Esophagus muscularis mucosa (tissue), 4 donors: Measurements from ENCODE around the gene CCDC92B. TPM values are rescaled to one million over a fixed set of nuclear protein-coding genes. Genes with fewer than 3 reads are reported as not detected.
"Not testable (repeated sequence)": the region's sequence is repeated elsewhere in the genome, so short reads cannot be mapped to it uniquely, and the experiment has no call there.

Experiments used
- DNase-seq: peaks from one replicate; pipeline ENCODE4 v3.0.0-alpha.2; 2017; ENCODE audit errors: extremely low spot score
- H3K27ac ChIP-seq, 4 donors: fragments of 200-600 bp; sonication (generic); replicated peaks in 1 of 4; 1 replicate in 3 of 4; 2 replicates in 1 of 4; pipeline ENCODE4 v1.5.1; 2016 to 2019; ENCODE audit warnings: mild to moderate bottlenecking in 1 of 4
- H3K27me3 ChIP-seq, 4 donors: fragments of 200-600 bp; sonication (generic); one replicate each; pipeline versions ENCODE4 v1.5.1 to v1.6.0; 2016 to 2019
- H3K36me3 ChIP-seq, 4 donors: fragments of 200-600 bp; sonication (generic); one replicate each; pipeline ENCODE4 v1.5.1; 2016 to 2019
- H3K4me1 ChIP-seq, 4 donors: fragments of 200-600 bp; sonication (generic); one replicate each; pipeline ENCODE4 v1.5.1; 2016 to 2019
- H3K4me3 ChIP-seq, 4 donors: fragments of 200-600 bp; sonication (generic); 1 replicate in 2 of 4; 2 replicates in 2 of 4; pipeline ENCODE4 v1.5.1; 2016 to 2019; ENCODE audit warnings: mild to moderate bottlenecking in 4 of 4, moderate library complexity in 1 of 4
- H3K9me3 ChIP-seq, 4 donors: fragments of 200-600 bp; sonication (generic); 1 replicate in 3 of 4; 2 replicates in 1 of 4; pipeline ENCODE4 v1.5.1; 2016 to 2019
- CTCF ChIP-seq, 3 experiments: fragments of 200-600 bp in 2 of 3; fragments of 450-650 bp in 1 of 3; sonication (generic) in 2 of 3; IDR thresholded peaks; one replicate each; pipeline ENCODE4 v1.5.1; 2017 to 2019; ENCODE audit warnings: antibody characterized with exemption in 3 of 3, mild to moderate bottlenecking in 2 of 3, moderate library complexity in 1 of 3
- EP300 ChIP-seq: sonication (generic); formaldehyde crosslinking; IDR thresholded peaks from one replicate; pipeline ENCODE4 v1.6.1; 2017; ENCODE audit warnings: antibody characterized with exemption
- POLR2A ChIP-seq: fragments of 450-650 bp; IDR thresholded peaks from one replicate; pipeline ENCODE4 v1.6.1; 2017; ENCODE audit warnings: antibody characterized with exemption, moderate library complexity, mild to moderate bottlenecking, low read depth
- POLR2AphosphoS5 ChIP-seq, 2 donors: sonication (generic); formaldehyde crosslinking; IDR thresholded peaks; one replicate each; pipeline ENCODE4 v1.6.1; 2017; ENCODE audit warnings: antibody characterized with exemption in 2 of 2
- WGBS: methylation state at CpG from one replicate; pipeline ENCODE4 v1.1.5; 2018; 5-methylcytosine and 5-hydroxymethylcytosine counted together
- intact Hi-C: fragments of 100-400 bp; cut with DNase I; formaldehyde crosslinking; loops from one replicate; pipeline ENCODE4 v1.15.1; 2023
- total RNA-seq, 4 donors: library from RNA; depleted of rRNA; stranded (reverse); fragments of >200 nt; gene quantifications; one replicate each; pipeline versions ENCODE4 v1.1.0 to v1.2.1, GENCODE V29; 2016

The CCDC92B gene
- total RNA-seq, 4 donors from 2014 or later, result 0.13 to 0.42 TPM; not detected in 2

DNA sequence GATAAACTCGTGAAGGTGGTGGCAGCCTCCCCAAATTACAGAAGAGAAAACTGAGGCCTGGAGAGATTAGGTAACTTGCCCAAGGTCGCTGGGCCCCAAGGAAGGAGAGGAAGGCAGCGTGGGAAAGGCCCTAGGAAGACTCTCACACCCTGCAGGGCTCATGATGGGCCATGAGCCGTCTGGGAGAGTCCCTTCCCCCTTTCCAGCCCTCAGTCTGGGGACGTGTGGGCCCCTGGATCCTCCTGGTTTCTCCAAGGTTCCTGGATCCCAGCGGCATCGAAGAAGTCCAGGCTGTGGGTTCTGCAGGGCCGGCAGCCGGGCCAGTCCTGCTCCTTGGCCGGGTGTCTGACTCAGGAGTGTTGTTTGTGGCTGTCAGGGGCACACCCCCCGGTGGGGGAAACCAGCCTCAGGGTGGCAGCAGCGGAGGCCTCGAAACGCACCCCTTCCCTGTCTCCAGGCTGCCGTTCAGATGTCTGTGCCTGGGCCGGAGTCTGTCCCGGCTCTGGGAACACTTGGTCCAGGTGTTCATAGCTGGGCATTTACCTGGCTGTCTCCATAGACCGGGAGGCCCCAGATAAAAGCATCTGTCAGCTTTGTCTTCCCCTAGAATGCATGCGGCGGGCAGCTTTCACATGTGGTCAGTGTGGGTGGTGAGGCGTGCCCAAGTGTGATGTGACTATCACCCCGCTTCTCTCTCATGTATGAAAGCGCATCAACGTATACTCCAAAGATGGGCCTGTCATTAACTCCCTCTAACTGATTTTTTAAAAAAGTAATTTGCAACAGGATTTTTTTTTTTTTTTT, 43.1 kb upstream of the CCDC92B start:
- Histone ChIP-seq H3K4me3 (no peak overlapping the region), H3K4me1 (no peaks in the 10 kb centered on the region), H3K36me3 (no peaks in the 10 kb centered on the region), H3K27me3 (peaks cover 0 to 48% (median 0%) of the 10 kb centered on the region in 4 donors), H3K9me3 (no peaks in the 10 kb centered on the region), H3K27ac (no peak overlapping the region)
- TF ChIP-seq POLR2AphosphoS5 (IDR thresholded peaks at IDR 0.05) (no peak), EP300 (no peak), POLR2A (no peak), CTCF (IDR thresholded peaks at IDR 0.05) (no peak)
- no peak for DNase-seq
- intact Hi-C loops, result no loop called here
- WGBS, result 59% methylated on average over 21 of the region's 24 CpGs

DNA sequence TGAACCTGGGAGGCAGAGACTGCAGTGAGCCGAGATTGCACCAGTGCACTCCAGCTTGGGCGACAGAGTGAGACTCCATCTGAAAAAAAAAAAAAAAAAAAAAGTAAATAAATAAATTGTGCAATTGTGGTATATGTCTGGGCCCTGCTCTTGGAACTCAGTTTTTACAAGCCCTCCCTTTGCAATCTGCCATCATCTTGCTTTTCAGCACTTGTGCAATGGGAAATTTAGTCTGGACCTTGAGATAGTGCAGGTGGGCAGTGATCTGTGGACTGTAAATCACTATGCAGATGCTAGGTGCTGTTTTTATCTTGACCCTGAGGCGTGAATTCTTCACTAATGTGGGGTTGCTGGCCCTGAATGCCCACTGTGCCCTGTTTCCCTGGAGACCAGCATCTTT, 40.2 kb upstream of the CCDC92B start:
- Histone ChIP-seq H3K27ac (no peak overlapping the region), H3K9me3 (no peaks in the 10 kb centered on the region), H3K27me3 (peaks cover 0 to 29% (median 0%) of the 10 kb centered on the region in 4 donors), H3K36me3 (no peaks in the 10 kb centered on the region), H3K4me3 (no peak overlapping the region), H3K4me1 (peaks cover 0 to 6% (median 6%) of the 10 kb centered on the region in 4 donors)
- DNase-seq, result no peak
- TF ChIP-seq POLR2AphosphoS5 (IDR thresholded peaks at IDR 0.05), result no peak
- no peak for TF ChIP-seq CTCF (IDR thresholded peaks at IDR 0.05)
- TF ChIP-seq POLR2A, result no peak
- no peak for TF ChIP-seq EP300
- intact Hi-C loops, result no loop called here
- 67% methylated on average over 3 of the region's 3 CpGs for WGBS

- 24% methylated on average over 17 of the region's 21 CpGs for WGBS
- peaks cover 0 to 14% (median 0%) of the 10 kb centered on the region in 4 donors for H3K27me3 ChIP-seq
- H3K4me3 ChIP-seq, result no peak overlapping the region
- H3K4me1 ChIP-seq, result peaks cover 0 to 6% (median 6%) of the 10 kb centered on the region in 4 donors
- TF ChIP-seq POLR2AphosphoS5 (IDR thresholded peaks at IDR 0.05) (no peak), CTCF (IDR thresholded peaks at IDR 0.05) (peak; percentile 35 to 60 (median 44)), EP300 (no peak), POLR2A (no peak)
- no peaks in the 10 kb centered on the region for H3K36me3 ChIP-seq
- peak; percentile 94 for DNase-seq
- intact Hi-C loops, result no loop called here
- no peak overlapping the region for H3K27ac ChIP-seq
- H3K9me3 ChIP-seq, result peaks cover 0 to 5% (median 0%) of the 10 kb centered on the region in 4 donors
These were observed 36.9 kb upstream of the CCDC92B start for GRCh38 chr17:2786176-2786881.

GRCh38 chr17:2785376-2785775, 35.9 kb upstream of the CCDC92B start:
- intact Hi-C loops, H3K36me3 ChIP-seq, DNase-seq, H3K9me3 ChIP-seq, H3K4me3 ChIP-seq, H3K27ac ChIP-seq, H3K4me1 ChIP-seq: not testable (repeated sequence)
- peaks cover 0 to 15% (median 0%) of the 10 kb centered on the region in 4 donors for H3K27me3 ChIP-seq
- 81% methylated on average over 12 of the region's 12 CpGs for WGBS

DNA sequence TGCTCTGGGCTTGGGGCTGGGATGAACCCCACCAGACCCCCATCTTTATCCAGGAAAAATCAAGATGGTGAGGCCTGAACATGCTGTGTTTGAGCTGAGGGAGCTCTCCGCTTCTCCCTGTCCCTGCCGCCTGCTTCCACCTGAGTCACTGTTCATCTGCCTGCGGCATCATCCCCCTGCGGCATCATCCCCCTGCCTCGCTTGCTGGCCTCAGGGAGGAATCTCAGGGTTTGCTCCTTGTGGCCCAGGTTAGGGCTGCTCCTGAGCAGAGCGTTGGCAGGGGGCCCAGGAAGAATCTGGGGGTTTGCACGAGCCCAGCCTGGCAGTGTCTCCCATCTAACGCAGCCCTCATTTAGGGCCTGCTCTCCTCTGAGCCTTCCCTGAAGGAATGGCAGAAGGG, 35.4 kb upstream of the CCDC92B start:
- Histone ChIP-seq H3K36me3 (no peaks in the 10 kb centered on the region), H3K4me1 (peaks cover 0 to 6% (median 6%) of the 10 kb centered on the region in 4 donors), H3K27ac (no peak overlapping the region), H3K9me3 (peaks cover 0 to 5% (median 0%) of the 10 kb centered on the region in 4 donors), H3K4me3 (no peak overlapping the region), H3K27me3 (peaks cover 0 to 15% (median 0%) of the 10 kb centered on the region in 4 donors)
- intact Hi-C loops, result no loop called here
- no peak for TF ChIP-seq POLR2AphosphoS5 (IDR thresholded peaks at IDR 0.05)
- TF ChIP-seq POLR2A, result no peak
- no peak for TF ChIP-seq EP300
- no peak for TF ChIP-seq CTCF (IDR thresholded peaks at IDR 0.05)
- no peak for DNase-seq
- 80% methylated on average over 8 of the region's 8 CpGs for WGBS
